GM18909 (cell line): ENCODE results near the gene HOXD12.

Experiments
- ATAC-seq: cut with Tn5 transposase; IDR thresholded peaks from one replicate; pipeline ENCODE4 v1.9.1; 2021; ENCODE audit warnings: mild to moderate bottlenecking; ENCODE audit not compliant: unreplicated experiment, poor library complexity

Gene HOXD12

DNA sequence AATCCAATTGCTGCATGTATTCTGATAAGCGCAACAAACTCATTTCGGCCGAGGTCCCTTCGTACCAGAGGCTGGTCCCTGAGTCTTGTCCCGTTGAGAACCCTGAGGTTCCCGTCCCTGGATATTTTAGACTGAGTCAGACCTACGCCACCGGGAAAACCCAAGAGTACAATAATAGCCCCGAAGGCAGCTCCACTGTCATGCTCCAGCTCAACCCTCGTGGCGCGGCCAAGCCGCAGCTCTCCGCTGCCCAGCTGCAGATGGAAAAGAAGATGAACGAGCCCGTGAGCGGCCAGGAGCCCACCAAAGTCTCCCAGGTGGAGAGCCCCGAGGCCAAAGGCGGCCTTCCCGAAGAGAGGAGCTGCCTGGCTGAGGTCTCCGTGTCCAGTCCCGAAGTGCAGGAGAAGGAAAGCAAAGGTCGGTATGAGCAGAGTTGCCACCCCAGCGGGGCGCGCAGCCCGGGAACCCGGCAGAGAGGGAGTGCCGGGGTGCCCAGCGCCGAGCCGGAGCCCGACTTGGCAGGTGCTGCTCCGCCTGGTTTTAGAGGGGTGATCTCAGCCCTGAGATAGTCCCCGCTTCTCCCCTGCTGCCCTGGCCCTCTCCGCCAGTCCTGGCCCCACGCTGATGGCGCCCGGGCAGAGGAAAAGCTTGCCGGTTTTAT is 17.7 kb downstream of the HOXD12 start:
- ATAC-seq = no peak

DNA sequence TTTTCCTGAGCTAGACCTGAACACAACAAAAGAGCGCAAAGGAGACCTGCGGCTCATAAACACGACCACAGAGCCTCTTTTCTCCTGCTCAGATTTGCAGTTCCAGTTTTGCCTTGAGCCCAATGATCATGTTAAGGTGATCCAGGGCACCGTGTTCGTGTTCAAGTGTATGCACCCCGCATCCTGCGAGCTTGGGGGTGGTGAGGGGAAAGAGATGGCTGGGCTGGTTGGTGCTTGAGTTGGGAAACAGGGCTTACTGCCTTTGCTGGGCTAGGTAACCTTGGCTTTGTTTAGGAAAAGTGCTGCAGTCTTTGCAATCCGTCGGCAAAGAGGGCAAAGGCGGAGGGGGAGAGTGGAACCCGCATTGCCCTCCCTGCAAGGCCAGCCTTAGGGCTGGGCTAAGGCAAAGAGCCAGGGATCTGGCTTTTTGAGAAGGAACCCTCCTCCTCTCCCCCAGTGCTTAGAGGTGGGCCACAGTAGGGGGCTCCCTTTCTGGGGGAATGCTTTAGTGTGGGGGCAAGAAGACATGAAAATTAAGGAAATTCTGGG is 18.3 kb downstream of the HOXD12 start:
- ATAC-seq = no peak

- no peak for ATAC-seq
Observed at GRCh38 chr2:176118601-176119339, 19.2 kb downstream of the HOXD12 start.

- no peak for ATAC-seq
Observed at GRCh38 chr2:176120364-176121189, 21.0 kb downstream of the HOXD12 start.

DNA sequence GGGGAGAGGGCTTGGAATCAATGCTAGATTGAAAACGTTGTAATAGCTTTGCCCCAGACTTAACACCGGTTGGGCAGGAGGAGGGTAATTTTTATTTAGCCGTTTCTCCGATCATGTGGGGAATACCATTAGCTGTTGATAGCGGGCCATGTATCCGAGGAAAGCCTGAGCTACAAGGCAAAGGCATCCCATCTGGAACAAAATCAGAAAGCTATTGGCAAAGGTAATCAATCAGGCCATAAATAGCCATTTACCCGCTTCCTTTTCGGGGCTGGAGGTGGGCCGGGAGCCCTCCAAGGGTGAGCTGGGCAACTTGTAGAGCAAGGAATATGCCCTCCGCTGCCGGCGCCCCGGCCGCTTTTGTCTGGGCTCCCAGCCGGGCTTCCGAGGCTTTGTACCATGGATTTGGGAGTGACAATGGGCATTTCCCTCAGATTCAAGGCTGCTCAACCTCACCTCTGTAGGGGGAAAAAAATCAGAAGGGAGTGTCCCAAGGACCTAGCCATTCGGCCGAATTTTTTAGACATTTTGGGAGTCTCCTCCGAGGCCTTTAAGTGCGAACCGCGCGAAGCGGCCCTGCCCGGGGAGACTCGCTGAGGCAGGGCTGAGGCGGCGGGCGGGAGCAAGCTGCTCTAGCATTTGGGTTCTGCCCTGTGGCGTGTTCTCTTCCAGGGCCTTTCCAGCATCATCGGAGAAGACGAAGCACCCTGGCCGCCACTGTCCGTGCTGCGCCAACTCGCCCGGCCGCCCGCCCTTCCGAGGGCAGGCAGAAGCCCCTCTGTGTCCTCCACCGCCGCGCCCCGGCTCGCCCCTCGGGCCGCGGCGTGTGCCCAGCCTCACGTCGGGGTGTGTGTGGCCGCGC is 21.8 kb downstream of the HOXD12 start:
- no peak for ATAC-seq

DNA sequence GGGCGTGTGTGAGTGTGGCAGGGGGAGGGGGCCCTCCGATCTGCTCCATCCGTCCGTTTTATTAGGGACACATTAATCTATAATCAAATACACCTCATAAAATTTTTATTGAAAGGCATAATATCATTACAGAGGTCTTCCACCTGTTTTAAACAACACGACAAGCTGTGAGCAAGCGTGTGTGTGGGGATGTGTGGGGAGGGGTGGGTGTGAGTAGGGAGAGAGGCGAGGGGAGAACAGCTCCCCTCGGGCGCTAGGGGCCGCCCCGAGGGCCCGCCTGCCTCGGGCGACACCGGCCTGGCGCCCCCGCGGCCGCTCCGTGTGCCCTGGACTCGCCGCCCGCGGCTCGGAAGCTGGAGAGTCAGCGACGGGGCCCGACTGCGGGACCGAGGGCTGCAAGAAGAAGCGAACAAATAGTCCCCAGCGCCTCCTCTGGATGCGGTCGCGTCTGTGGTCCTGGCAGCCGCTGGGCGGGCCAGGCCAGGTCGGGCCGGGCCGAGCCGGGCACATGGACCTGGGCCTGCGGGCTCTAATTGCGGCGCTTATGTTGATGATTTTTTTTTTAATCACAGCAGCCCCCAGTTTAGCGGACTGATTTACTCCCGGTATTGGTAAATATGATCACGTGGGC is 22.6 kb downstream of the HOXD12 start:
- no peak for ATAC-seq

DNA sequence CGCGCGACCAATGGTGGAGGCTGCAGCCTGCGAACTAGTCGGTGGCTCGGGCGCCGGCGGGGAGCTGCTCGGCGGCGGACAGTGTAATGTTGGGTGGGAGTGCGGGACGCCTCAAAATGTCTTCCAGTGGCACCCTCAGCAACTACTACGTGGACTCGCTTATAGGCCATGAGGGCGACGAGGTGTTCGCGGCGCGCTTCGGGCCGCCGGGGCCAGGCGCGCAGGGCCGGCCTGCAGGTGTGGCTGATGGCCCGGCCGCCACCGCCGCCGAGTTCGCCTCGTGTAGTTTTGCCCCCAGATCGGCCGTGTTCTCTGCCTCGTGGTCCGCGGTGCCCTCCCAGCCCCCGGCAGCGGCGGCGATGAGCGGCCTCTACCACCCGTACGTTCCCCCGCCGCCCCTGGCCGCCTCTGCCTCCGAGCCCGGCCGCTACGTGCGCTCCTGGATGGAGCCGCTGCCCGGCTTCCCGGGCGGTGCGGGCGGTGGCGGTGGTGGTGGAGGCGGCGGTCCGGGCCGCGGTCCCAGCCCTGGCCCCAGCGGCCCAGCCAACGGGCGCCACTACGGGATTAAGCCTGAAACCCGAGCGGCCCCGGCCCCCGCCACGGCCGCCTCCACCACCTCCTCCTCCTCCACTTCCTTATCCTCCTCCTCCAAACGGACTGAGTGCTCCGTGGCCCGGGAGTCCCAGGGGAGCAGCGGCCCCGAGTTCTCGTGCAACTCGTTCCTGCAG is 23.3 kb downstream of the HOXD12 start, which contains the start of gene HOXD9:
TSS of gene HOXD9 (plus strand) at position 37 of the 728 bp plus-strand sequence. CDS start at position 87, 50 bp downstream.
- ATAC-seq = no peak

GRCh38 chr2:176123411-176124109 is 24.0 kb downstream of the HOXD12 start:
- no peak for ATAC-seq

DNA sequence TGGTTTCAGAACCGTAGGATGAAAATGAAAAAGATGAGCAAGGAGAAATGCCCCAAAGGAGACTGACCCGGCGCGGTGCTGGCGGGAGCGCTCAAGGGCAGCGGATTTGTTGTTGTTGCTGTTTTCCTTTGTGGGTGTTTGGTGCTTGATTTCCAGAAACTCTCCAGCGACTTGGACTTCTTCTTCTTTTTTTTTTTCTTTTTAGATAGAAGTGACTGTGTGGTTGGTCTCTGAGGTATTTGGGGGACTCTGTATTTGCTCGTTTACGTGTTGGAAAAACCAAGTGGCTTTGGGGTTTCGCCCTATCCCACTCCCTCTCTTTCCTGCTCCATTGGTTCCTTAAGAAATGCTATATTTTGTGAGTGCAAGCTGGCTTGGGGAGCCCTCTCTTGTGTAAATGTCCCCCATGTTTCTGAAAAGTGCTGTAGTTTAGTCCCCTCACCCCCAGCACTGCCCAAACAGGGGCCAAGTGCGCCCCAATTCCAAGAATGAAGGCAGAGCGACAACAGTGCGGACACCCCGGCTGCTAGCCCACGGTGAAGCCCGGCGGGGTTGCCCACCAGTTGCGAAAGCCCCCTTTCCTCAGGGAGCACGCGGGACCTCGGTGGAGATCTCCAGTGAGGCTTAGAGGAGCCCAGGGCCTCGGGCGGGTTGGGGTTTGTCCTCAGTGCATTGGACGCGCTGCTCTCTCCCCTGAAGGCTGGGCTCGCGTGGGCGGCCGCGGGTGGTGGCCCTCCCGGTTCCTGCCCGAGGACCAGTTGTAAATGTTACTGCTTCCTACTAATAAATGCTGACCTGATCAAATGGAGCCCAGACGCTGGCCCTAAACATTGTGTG is 24.7 kb downstream of the HOXD12 start:
- ATAC-seq = no peak

GRCh38 chr2:176124947-176125771 is 25.6 kb downstream of the HOXD12 start:
- ATAC-seq = no peak

GRCh38 chr2:176125772-176126054 is 26.1 kb downstream of the HOXD12 start:
- no peak for ATAC-seq

DNA sequence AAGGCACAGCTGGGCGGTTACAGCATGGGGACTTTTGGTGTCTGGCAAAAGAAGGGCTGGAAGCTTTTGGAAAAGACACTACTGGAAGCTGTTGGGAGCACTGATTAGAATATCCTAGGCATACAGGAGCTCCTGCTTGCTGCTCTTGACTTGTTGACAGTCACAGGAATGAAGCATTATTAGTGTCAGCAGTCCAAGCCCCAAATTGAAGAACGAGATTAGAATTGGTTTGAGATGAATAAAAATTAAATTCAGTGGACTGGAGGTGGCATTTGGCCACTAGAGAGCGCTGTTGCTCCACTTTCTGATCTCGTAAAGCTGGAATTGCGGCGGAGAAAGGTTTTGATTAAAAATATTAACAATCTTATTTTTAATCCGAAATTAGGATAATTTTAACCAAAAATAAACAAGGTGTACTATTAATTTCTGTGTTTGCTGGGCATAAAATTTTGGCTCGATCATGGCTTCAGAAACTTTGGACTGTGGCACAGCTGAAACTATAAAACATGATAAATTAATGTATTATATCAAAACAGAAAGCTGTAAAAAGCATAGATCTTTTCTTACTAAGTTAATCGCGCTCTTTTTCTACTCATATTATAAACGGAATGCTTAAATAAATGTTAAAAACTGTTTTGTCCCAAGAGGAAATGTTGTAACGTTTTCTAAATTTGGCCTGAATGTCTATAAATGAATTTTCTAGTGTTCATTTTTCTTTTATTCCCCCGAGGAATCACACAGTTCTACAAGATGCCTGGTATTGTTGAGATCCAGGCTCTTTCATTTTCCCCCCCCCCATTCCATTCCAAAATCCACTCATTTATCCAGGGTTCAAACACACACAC is 27.6 kb downstream of the HOXD12 start:
- no peak for ATAC-seq

GRCh38 chr2:176127774-176128072 is 28.1 kb downstream of the HOXD12 start:
- ATAC-seq = no peak

- ATAC-seq = no peak
Observed at GRCh38 chr2:176128172-176128981, 28.8 kb downstream of the HOXD12 start.
